VCaP (cell line): ENCODE data around the gene HBS1L.
A peak's percentile ranks its signal among the peaks of the same experiment; 100 is the strongest.

Experiments
- H3K27ac ChIP-seq: fragments of 450-650 bp; 2 replicates; pipeline ENCODE4 v1.5.1; 2017
- CTCF ChIP-seq: fragments of 450-650 bp; conservative IDR thresholded peaks from 2 replicates; pipeline ENCODE4 v1.5.1; 2017; ENCODE audit warnings: mild to moderate bottlenecking, moderate library complexity

HBS1L gene

GRCh38 chr6:135012349-135012748 is 42.3 kb downstream of the HBS1L start:
- H3K27ac ChIP-seq: no peak overlapping the region
- no peak; the same call in 1 of the 2 replicates for TF ChIP-seq CTCF

GRCh38 chr6:135008941-135009290 is 45.7 kb downstream of the HBS1L start:
- no peak for TF ChIP-seq CTCF
- H3K27ac ChIP-seq: no peak overlapping the region

GRCh38 chr6:135008072-135008940 is 46.3 kb downstream of the HBS1L start:
- no peak for TF ChIP-seq CTCF
- H3K27ac ChIP-seq: no peak overlapping the region

GRCh38 chr6:135006386-135006914 is 48.2 kb downstream of the HBS1L start:
- no peak for TF ChIP-seq CTCF
- H3K27ac ChIP-seq: no peak overlapping the region

GRCh38 chr6:135004399-135004798 is 50.2 kb downstream of the HBS1L start:
- TF ChIP-seq CTCF: no peak
- no peak overlapping the region for H3K27ac ChIP-seq

GRCh38 chr6:135002974-135003703 is 51.5 kb downstream of the HBS1L start:
- H3K27ac ChIP-seq: no peak overlapping the region
- TF ChIP-seq CTCF: no peak

- H3K27ac ChIP-seq: no peak overlapping the region
Measured at GRCh38 chr6:135002229-135002844, 52.3 kb downstream of the HBS1L start.

More at GRCh38 chr6:135002229-135002844, 52.3 kb downstream of the HBS1L start:
- peak; percentile 80 for TF ChIP-seq CTCF
